ENCODE measurements around the gene ARL4D. TPM values are rescaled to one million over a fixed set of nuclear protein-coding genes. Genes with fewer than 3 reads are reported as not detected.

ARL4D gene
- total and polyA plus RNA-seq, 2 of the 8 experiments (the other 6 are each of a cell fraction or from before 2014, with no cell fraction given): 8.4 to 9.2 TPM

DNA sequence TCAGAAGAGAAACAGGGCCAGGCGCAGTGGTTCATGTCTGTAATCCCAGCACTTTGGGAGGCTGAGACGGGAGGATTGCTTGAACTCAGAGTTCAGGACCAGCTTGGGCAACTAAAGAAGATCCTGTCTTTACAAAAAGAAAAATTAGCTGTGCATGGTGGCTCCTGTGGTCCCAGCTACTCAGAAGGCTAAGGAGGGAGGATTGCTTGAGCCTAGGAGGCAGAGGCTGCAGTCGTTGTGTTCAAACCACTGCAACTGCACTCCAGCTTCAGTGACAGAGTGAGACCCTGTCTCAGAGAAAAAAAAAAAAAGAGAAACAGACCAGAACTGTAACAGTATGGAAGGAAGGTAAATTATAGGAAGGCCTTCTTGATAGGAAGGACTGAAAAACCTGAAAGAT, 10.3 kb downstream of the ARL4D start (continued):
- no peak for TF ChIP-seq HDAC2 (IDR thresholded peaks at IDR 0.05; ENCODE audit: borderline replicate concordance in 1 of 2, low read depth in 2 of 2, low read length in 2 of 2)
- TF ChIP-seq SRF (IDR thresholded peaks at IDR 0.05; ENCODE audit: low read depth, low read length): no peak
